Caco-2 (cell line): Measurements from ENCODE around the gene PVALEF. TPM values are rescaled to one million over a fixed set of nuclear protein-coding genes. Genes with fewer than 3 reads are reported as not detected.

Source experiments
- BruUV-seq: library from RNA; stranded (reverse); fragments of 400-500 nt; replicated peaks from 2 replicates; lab custom pipeline; 2021; lab: Mats Ljungman, UMichigan
- CTCF ChIA-PET: fragments of 300-600 bp; sonication (Branson Sonifier 250); formaldehyde crosslinking; loops from one replicate; lab custom pipeline; 2022; ENCODE audit warnings: antibody characterized with exemption; lab: Charles Lee
- POLR2A ChIA-PET: fragments of 300-600 bp; sonication (Branson Sonifier 250); formaldehyde crosslinking; loops from one replicate; lab custom pipeline; 2022; ENCODE audit warnings: antibody characterized with exemption; lab: Charles Lee
- DNase-seq, 2 experiments: peaks; one replicate each; pipeline versions ENCODE4 v3.0.0 to v3.0.0-alpha.2; 2020 to 2022
- H3K27me3 ChIP-seq: replicated peaks from 2 replicates; pipeline ENCODE4 v1.6.0; 2011; ENCODE audit warnings: low read length; ENCODE audit not compliant: control insufficient read depth, insufficient read depth
- H3K36me3 ChIP-seq: 2 replicates; pipeline ENCODE4 v1.5.1; 2011; ENCODE audit warnings: low read length; ENCODE audit not compliant: control insufficient read depth, insufficient read depth
- H3K4me1 ChIP-seq: fragments of 250-450 bp; sonication (Bioruptor Pico); 2 replicates; pipeline ENCODE4 v1.5.1; 2020; ENCODE audit warnings: mild to moderate bottlenecking
- H3K4me3 ChIP-seq: 2 replicates; pipeline ENCODE4 v1.5.1; 2011; ENCODE audit warnings: low read depth, mild to moderate bottlenecking, control low read depth, low read length
- H3K9me3 ChIP-seq: fragments of 250-450 bp; sonication (Bioruptor Pico); 2 replicates; pipeline ENCODE4 v1.5.1; 2020; ENCODE audit warnings: mild to moderate bottlenecking, moderate library complexity
- H3K27ac Mint-ChIP-seq: one replicate; pipeline ENCODE4 v1.8.0; 2022; ENCODE audit warnings: mixed read lengths; ENCODE audit not compliant: unreplicated experiment
- H3K27me3 Mint-ChIP-seq: one replicate; pipeline ENCODE4 v1.8.0; 2022; ENCODE audit warnings: mixed read lengths; ENCODE audit not compliant: insufficient read depth, unreplicated experiment
- H3K36me3 Mint-ChIP-seq: one replicate; pipeline ENCODE4 v1.8.0; 2022; ENCODE audit warnings: mild to moderate bottlenecking, mixed read lengths; ENCODE audit not compliant: insufficient read depth, unreplicated experiment
- H3K4me1 Mint-ChIP-seq: one replicate; pipeline ENCODE4 v1.8.0; 2022; ENCODE audit warnings: low read depth, mixed read lengths; ENCODE audit not compliant: unreplicated experiment
- H3K4me3 Mint-ChIP-seq: one replicate; pipeline ENCODE4 v1.8.0; 2022; ENCODE audit warnings: mild to moderate bottlenecking, moderate library complexity, mixed read lengths; ENCODE audit not compliant: unreplicated experiment
- H3K9me3 Mint-ChIP-seq: one replicate; pipeline ENCODE4 v1.8.0; 2022; ENCODE audit warnings: mixed read lengths; ENCODE audit not compliant: unreplicated experiment
- intact Hi-C: fragments of 100-400 bp; cut with micrococcal nuclease; formaldehyde crosslinking; loops from one replicate; pipeline ENCODE4 v1.10.0; 2022; ENCODE audit not compliant: unreplicated experiment
- total RNA-seq: library from RNA; stranded (reverse); gene quantifications from 2 replicates; pipeline ENCODE4 v1.2.3, GENCODE V29; 2022
- TF ChIP-seq, protein P1 (sequence below), 2 experiments: fragments of 200-600 bp in 1 of 2; IDR thresholded peaks; 1 replicate in 1 of 2; 2 replicates in 1 of 2; pipeline versions ENCODE4 v1.5.1 to v1.8.0; 2011 to 2022; ENCODE audit warnings: antibody characterized with exemption in 1 of 2, control low read depth in 1 of 2, inconsistent platforms in 1 of 2, low read depth in 1 of 2, low read length in 1 of 2, mild to moderate bottlenecking in 1 of 2, moderate library complexity in 1 of 2; ENCODE audit not compliant: insufficient read depth in 1 of 2, severe bottlenecking in 1 of 2, unreplicated experiment in 1 of 2

PVALEF gene
- total RNA-seq, 1 experiment from 2014 or later: not detected

DNA sequence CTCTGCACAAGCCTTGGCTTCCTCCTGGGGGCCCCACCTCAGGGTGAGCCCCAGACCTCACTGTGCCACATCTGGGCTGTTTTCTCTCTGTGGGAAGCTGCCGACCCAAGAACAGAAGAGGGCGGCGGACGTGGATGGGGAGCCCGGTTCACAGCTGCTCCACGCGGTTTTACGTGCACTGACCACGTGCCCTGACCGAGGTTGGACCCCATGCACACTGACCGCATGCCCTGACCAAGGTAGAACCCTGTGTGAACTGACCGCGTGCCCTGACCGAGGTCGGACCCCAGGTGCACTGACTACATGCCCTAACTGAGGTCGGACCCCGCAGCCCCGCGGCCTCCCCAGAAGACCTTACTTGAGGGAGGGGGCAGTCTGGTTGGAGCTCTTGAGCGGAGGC lies 37.8 kb downstream of the PVALEF start:
- no peak for DNase-seq
- Mint-ChIP-seq H3K27me3 (no peaks in the 10 kb centered on the region), H3K4me1 (no peaks in the 10 kb centered on the region), H3K9me3 (no peaks in the 10 kb centered on the region), H3K36me3 (peaks cover 11% of the 10 kb centered on the region), H3K27ac (no peak overlapping the region), H3K4me3 (no peak overlapping the region)
- H3K4me1 ChIP-seq: no peaks in the 10 kb centered on the region
- no peak overlapping the region for H3K4me3 ChIP-seq
- H3K36me3 ChIP-seq: no peaks in the 10 kb centered on the region
- no peaks in the 10 kb centered on the region for H3K9me3 ChIP-seq
- intact Hi-C loops: no loop called here
- TF ChIP-seq, protein P1, sequence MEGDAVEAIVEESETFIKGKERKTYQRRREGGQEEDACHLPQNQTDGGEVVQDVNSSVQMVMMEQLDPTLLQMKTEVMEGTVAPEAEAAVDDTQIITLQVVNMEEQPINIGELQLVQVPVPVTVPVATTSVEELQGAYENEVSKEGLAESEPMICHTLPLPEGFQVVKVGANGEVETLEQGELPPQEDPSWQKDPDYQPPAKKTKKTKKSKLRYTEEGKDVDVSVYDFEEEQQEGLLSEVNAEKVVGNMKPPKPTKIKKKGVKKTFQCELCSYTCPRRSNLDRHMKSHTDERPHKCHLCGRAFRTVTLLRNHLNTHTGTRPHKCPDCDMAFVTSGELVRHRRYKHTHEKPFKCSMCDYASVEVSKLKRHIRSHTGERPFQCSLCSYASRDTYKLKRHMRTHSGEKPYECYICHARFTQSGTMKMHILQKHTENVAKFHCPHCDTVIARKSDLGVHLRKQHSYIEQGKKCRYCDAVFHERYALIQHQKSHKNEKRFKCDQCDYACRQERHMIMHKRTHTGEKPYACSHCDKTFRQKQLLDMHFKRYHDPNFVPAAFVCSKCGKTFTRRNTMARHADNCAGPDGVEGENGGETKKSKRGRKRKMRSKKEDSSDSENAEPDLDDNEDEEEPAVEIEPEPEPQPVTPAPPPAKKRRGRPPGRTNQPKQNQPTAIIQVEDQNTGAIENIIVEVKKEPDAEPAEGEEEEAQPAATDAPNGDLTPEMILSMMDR (IDR thresholded peaks at IDR 0.05; ENCODE audit: insufficient read depth in 1 of 2, low read depth in 1 of 2, low read length in 1 of 2, severe bottlenecking in 1 of 2, unreplicated experiment in 1 of 2): no peak
- ChIA-PET CTCF (no interaction called here), POLR2A (no interaction called here)
- no TSS peak for BruUV-seq
- no peaks in the 10 kb centered on the region for H3K27me3 ChIP-seq

DNA sequence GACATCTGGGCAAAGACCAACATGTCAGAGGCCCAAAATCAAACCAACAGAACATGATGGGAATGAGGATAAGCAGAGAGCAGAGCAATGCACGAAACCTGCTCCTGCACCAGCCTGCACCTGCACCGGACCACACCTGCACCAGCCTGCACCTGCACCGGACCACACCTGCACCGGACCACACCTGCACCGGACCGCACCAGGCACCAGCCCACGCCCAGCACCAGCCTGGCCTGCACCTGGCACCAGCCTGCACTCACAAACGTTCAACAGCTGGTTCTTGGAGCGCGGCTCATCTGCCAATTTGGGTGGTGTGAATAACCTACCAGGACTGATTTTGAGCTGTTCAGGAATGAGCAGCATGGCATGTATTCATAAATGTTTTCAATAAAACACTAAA lies 39.3 kb downstream of the PVALEF start:
- intact Hi-C loops: no loop called here
- Mint-ChIP-seq H3K27ac (no peak overlapping the region), H3K36me3 (peaks cover 7% of the 10 kb centered on the region), H3K27me3 (no peaks in the 10 kb centered on the region), H3K4me1 (no peaks in the 10 kb centered on the region), H3K9me3 (no peaks in the 10 kb centered on the region), H3K4me3 (no peak overlapping the region)
- no peak for DNase-seq
- Histone ChIP-seq H3K4me1 (no peaks in the 10 kb centered on the region), H3K36me3 (no peaks in the 10 kb centered on the region), H3K9me3 (no peaks in the 10 kb centered on the region), H3K27me3 (no peaks in the 10 kb centered on the region), H3K4me3 (no peak overlapping the region)
- TF ChIP-seq, protein P1 (IDR thresholded peaks at IDR 0.05; ENCODE audit: insufficient read depth in 1 of 2, low read depth in 1 of 2, low read length in 1 of 2, severe bottlenecking in 1 of 2, unreplicated experiment in 1 of 2): no peak
- ChIA-PET CTCF (no interaction called here), POLR2A (no interaction called here)
- no TSS peak for BruUV-seq

DNA sequence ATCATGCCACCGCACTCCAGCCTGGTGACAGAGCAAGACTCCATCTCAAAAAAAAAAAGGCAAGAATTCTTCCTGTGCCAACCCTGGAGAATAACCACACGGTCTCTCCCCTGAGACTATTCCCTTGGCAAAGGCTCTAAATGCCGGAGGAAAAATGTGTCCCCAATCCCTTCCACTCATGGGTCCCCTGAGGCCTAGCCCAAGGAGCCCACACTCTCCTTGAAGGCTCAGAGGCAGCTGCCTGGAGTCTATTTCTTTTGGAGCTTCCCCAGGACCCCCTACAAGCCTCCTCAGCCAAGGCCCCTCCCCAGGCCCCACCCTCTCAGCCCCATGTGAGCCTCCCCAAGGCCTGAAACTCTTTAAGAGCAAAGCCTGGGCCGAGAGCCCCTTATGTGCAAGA lies 40.9 kb downstream of the PVALEF start:
- intact Hi-C loops: no loop called here

More for the DNA sequence above, 40.9 kb downstream of the PVALEF start:
- Mint-ChIP-seq H3K9me3 (no peaks in the 10 kb centered on the region), H3K36me3 (peaks cover 7% of the 10 kb centered on the region), H3K27me3 (no peaks in the 10 kb centered on the region), H3K27ac (no peak overlapping the region), H3K4me1 (no peaks in the 10 kb centered on the region), H3K4me3 (no peak overlapping the region)
- TF ChIP-seq, protein P1 (IDR thresholded peaks at IDR 0.05; ENCODE audit: insufficient read depth in 1 of 2, low read depth in 1 of 2, low read length in 1 of 2, severe bottlenecking in 1 of 2, unreplicated experiment in 1 of 2): no peak
- BruUV-seq: no TSS peak
- POLR2A ChIA-PET: no interaction called here
- CTCF ChIA-PET: no interaction called here
- no peaks in the 10 kb centered on the region for H3K9me3 ChIP-seq
- no peaks in the 10 kb centered on the region for H3K27me3 ChIP-seq
- no peaks in the 10 kb centered on the region for H3K4me1 ChIP-seq
- no peaks in the 10 kb centered on the region for H3K36me3 ChIP-seq
- no peak for DNase-seq
- no peak overlapping the region for H3K4me3 ChIP-seq
